OCI-LY3 (cell line): Measurements from ENCODE around the gene FSCB.

Experiments used
- CTCF ChIP-seq: fragments of 200-600, 300-600 bp; sonication (generic); IDR thresholded peaks from 2 replicates; pipeline ENCODE4 v1.5.1; 2014; ENCODE audit warnings: antibody characterized with exemption, low read length, low read depth
- EZH2phosphoT487 ChIP-seq: fragments of 200-600 bp; shearing (Covaris generic); IDR thresholded peaks from 2 replicates; pipeline ENCODE4 v1.6.1; 2018; ENCODE audit warnings: antibody characterized with exemption, mixed run types, low read depth

GRCh38 chr14:44531658-44532057, 24.6 kb upstream of the FSCB start:
- TF ChIP-seq CTCF (no peak), EZH2phosphoT487 (no peak)
